ENCODE measurements around the gene CDH13. TPM values are rescaled to one million over a fixed set of nuclear protein-coding genes. Genes with fewer than 3 reads are reported as not detected.
A peak's percentile ranks its signal among the peaks of the same experiment; 100 is the strongest.

CDH13 gene
- total RNA-seq, 1 donor from 2014 or later: 46.4 TPM

GRCh38 chr16:82882982-82883835, 256.4 kb downstream of the CDH13 start:
- no peak for DNase-seq (ENCODE audit: extremely low spot score, unreplicated experiment)
- Mint-ChIP-seq H3K27ac (no peak overlapping the region), H3K9me3 (peaks cover 5% of the 10 kb centered on the region), H3K27me3 (peaks cover 7% of the 10 kb centered on the region), H3K4me3 (no peak overlapping the region), H3K4me1 (ENCODE audit: unreplicated experiment) (peaks cover 4% of the 10 kb centered on the region), H3K36me3 (no peaks in the 10 kb centered on the region)
- TF ChIP-seq, protein P1, sequence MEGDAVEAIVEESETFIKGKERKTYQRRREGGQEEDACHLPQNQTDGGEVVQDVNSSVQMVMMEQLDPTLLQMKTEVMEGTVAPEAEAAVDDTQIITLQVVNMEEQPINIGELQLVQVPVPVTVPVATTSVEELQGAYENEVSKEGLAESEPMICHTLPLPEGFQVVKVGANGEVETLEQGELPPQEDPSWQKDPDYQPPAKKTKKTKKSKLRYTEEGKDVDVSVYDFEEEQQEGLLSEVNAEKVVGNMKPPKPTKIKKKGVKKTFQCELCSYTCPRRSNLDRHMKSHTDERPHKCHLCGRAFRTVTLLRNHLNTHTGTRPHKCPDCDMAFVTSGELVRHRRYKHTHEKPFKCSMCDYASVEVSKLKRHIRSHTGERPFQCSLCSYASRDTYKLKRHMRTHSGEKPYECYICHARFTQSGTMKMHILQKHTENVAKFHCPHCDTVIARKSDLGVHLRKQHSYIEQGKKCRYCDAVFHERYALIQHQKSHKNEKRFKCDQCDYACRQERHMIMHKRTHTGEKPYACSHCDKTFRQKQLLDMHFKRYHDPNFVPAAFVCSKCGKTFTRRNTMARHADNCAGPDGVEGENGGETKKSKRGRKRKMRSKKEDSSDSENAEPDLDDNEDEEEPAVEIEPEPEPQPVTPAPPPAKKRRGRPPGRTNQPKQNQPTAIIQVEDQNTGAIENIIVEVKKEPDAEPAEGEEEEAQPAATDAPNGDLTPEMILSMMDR (conservative IDR thresholded peaks at IDR 0.05): no peak

GRCh38 chr16:82884320-82884898, 257.6 kb downstream of the CDH13 start:
- Mint-ChIP-seq H3K36me3 (no peaks in the 10 kb centered on the region), H3K27me3 (peaks cover 7% of the 10 kb centered on the region), H3K27ac (no peak overlapping the region), H3K9me3 (peaks cover 5% of the 10 kb centered on the region), H3K4me3 (no peak overlapping the region), H3K4me1 (ENCODE audit: unreplicated experiment) (peaks cover 11% of the 10 kb centered on the region)
- TF ChIP-seq, protein P1 (conservative IDR thresholded peaks at IDR 0.05): no peak
- no peak for DNase-seq (ENCODE audit: extremely low spot score, unreplicated experiment)

GRCh38 chr16:82886146-82886545, 259.4 kb downstream of the CDH13 start:
- H3K4me1 Mint-ChIP-seq (ENCODE audit: unreplicated experiment): peaks cover 12% of the 10 kb centered on the region
- no peak for DNase-seq (ENCODE audit: extremely low spot score, unreplicated experiment)
- H3K9me3 Mint-ChIP-seq: peaks cover 5% of the 10 kb centered on the region
- H3K27me3 Mint-ChIP-seq: peaks cover 5% of the 10 kb centered on the region
- TF ChIP-seq, protein P1 (conservative IDR thresholded peaks at IDR 0.05): no peak
- no peak overlapping the region for H3K27ac Mint-ChIP-seq
- no peaks in the 10 kb centered on the region for H3K36me3 Mint-ChIP-seq
- no peak overlapping the region for H3K4me3 Mint-ChIP-seq

GRCh38 chr16:82888591-82889001, 261.8 kb downstream of the CDH13 start:
- peaks cover 5% of the 10 kb centered on the region for H3K9me3 Mint-ChIP-seq
- peaks cover 15% of the 10 kb centered on the region for H3K4me1 Mint-ChIP-seq (ENCODE audit: unreplicated experiment)
- H3K27me3 Mint-ChIP-seq: peaks cover 5% of the 10 kb centered on the region
- peak overlapping the region; percentile 14 for H3K4me3 Mint-ChIP-seq
- H3K36me3 Mint-ChIP-seq: no peaks in the 10 kb centered on the region
- DNase-seq (ENCODE audit: extremely low spot score, unreplicated experiment): no peak
- TF ChIP-seq, protein P1 (conservative IDR thresholded peaks at IDR 0.05): no peak
- no peak overlapping the region for H3K27ac Mint-ChIP-seq

DNA sequence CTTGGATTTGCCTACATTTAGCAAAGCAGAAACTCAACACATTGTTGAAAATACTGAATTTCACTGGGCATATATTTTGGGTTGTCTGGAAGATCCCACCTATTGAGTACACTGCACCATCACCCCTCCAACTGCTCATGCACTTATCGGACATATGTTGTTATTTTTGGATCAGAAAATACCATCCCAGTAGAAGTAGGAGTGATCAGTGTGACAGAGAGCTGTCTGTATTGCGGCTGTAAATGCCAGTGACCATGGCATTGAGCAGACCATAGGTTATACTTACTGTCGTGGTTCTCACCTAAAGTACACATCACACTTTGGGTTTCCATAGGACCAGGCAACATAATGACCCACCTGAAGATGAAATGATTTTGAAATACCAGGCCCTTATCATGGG, 264.7 kb downstream of the CDH13 start:
- TF ChIP-seq, protein P1 (conservative IDR thresholded peaks at IDR 0.05): no peak
- H3K4me3 Mint-ChIP-seq: no peak overlapping the region
- H3K27ac Mint-ChIP-seq: no peak overlapping the region
- H3K36me3 Mint-ChIP-seq: no peaks in the 10 kb centered on the region
- H3K4me1 Mint-ChIP-seq (ENCODE audit: unreplicated experiment): peaks cover 15% of the 10 kb centered on the region
- no peak for DNase-seq (ENCODE audit: extremely low spot score, unreplicated experiment)
- H3K27me3 Mint-ChIP-seq: no peaks in the 10 kb centered on the region
- peaks cover 5% of the 10 kb centered on the region for H3K9me3 Mint-ChIP-seq
